Stimulated activated CD4-positive, alpha-beta T cell treated with anti-CD3 and anti-CD28 coated beads, Interleukin-1b, Interleukin-23, amount 100 ng/mL, for 24 hours (primary cell): ENCODE data around the gene MAP3K19.
"Not testable (repeated sequence)": the region's sequence is repeated elsewhere in the genome, so short reads cannot be mapped to it uniquely, and the experiment has no call there.

Experiments used
- DNase-seq, 4 experiments: peaks; one replicate each; pipeline ENCODE4 v3.0.0-alpha.2; 2020; ENCODE audit warnings: low read depth in 4 of 4, low spot score in 1 of 4

MAP3K19 gene

GRCh38 chr2:135047300-135047699, at the start of gene MAP3K19:
Gene MAP3K19, minus strand, starts transcription at chr2:135047447. Its CDS starts 22,800 bp downstream, at chr2:135024647.
- no peak for DNase-seq

- DNase-seq: no peak
Observed at GRCh38 chr2:135096665-135097446, 49.6 kb upstream of the MAP3K19 start.

GRCh38 chr2:135095591-135095990, 48.3 kb upstream of the MAP3K19 start:
- DNase-seq: no peak

- DNase-seq: no peak
Observed at GRCh38 chr2:135094508-135094907, 47.3 kb upstream of the MAP3K19 start.

- no peak for DNase-seq
Observed at GRCh38 chr2:135093670-135094330, 46.6 kb upstream of the MAP3K19 start.

GRCh38 chr2:135093193-135093592, 45.9 kb upstream of the MAP3K19 start:
- DNase-seq: no peak

GRCh38 chr2:135091681-135092080, 44.4 kb upstream of the MAP3K19 start:
- DNase-seq: no peak

- DNase-seq: not testable (repeated sequence)
Observed at GRCh38 chr2:135089597-135089996, 42.4 kb upstream of the MAP3K19 start.

- DNase-seq: no peak
Observed at GRCh38 chr2:135086222-135086621, 39.0 kb upstream of the MAP3K19 start.

GRCh38 chr2:135078417-135078816, 31.2 kb upstream of the MAP3K19 start:
- DNase-seq: no peak

- DNase-seq: no peak
Observed at GRCh38 chr2:135076556-135076955, 29.3 kb upstream of the MAP3K19 start.

- DNase-seq: no peak
Observed at GRCh38 chr2:135074216-135074615, 27.0 kb upstream of the MAP3K19 start.

GRCh38 chr2:135072125-135072997, 25.1 kb upstream of the MAP3K19 start:
- DNase-seq: no peak

GRCh38 chr2:135066710-135067109, 19.5 kb upstream of the MAP3K19 start:
- no peak for DNase-seq

- no peak for DNase-seq
Observed at GRCh38 chr2:135064149-135064548, 16.9 kb upstream of the MAP3K19 start.

- DNase-seq: no peak
Observed at GRCh38 chr2:135063210-135063609, 16.0 kb upstream of the MAP3K19 start.

- DNase-seq: no peak
Observed at GRCh38 chr2:135059577-135059976, 12.3 kb upstream of the MAP3K19 start.

GRCh38 chr2:135056790-135057189, 9.5 kb upstream of the MAP3K19 start:
- DNase-seq: no peak

- no peak for DNase-seq
Observed at GRCh38 chr2:135055182-135055786, 8.0 kb upstream of the MAP3K19 start.

- peak in 2 of 4 experiments; percentile 1 to 10 for DNase-seq
Observed at GRCh38 chr2:135052997-135053474, 5.8 kb upstream of the MAP3K19 start.
